NCI-H82 (cell line): Measurements from ENCODE around the gene SLC22A12.

Experiments used
- DNase-seq: peaks from one replicate; lab custom pipeline; 2025; lab: John Stamatoyannopoulos, UW

SLC22A12 gene

DNA sequence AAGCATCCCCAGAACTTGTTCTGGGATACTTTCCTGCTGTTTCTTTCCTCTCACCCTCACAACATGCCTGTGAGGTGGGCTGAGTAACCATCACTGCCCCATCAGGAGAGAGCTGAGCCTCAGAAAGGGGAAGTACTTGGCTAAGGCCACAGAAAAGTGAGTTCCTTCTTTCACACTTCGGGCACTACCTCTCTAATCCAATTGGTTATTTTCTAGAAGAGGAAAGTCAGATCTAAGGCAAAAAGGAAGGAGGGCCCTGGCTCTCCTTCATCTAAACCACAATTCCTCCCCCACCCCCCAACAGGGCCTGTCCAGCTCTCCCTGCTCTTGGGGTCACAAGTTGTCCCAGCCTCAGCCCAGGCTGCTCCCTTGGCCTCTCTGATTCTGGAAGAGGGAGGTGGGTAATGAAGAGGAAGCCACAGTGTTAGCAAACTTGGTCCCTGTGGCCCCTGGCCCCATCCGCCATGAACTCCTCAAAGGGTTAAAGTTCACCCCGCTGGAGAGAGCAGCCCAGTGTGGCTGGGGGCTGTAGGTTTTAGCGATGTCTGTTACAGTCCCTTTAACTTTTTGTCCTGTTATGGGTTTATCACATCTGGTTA lies 34.0 kb downstream of the SLC22A12 start:
- DNase-seq: no peak

DNA sequence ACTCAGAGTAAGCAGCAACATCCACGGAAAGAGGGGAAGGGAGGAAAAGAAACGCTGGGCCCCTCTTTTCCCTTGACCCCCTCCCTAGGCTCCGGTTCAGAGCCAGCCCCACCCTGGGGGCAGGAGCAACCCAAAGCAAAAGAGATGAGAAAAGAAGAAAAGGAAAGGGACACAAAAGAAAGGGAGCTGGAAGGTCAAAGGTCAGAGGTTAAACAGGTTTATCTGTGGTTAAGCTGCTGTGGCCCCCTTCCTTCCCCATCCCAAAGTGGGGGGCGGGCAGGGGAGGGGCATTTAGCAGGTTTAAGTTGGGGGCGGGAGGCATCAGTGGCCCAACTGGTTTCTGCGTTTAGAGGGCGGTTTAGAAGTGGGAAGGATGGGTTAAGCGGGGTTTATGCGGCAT lies 35.6 kb downstream of the SLC22A12 start:
- DNase-seq: no peak

DNA sequence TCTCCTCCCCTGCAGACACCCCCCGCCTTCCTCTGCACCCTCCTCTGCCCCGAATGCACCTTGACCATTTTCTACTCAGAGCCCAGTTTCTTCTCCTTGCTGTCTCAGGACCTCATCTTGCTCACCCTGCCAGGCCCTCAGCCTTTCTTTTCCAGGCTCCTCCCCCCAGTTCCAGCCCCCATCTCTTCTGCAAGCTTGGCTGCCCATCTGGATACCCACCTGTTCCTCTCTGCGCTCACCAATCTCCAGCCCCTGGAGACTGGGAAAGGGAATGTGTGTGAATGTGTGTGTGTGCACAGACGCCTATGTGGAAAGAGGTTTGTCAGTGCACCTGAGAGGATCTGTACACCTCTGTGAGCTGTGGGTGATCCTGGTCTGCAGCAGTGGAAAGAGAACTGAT lies 36.4 kb downstream of the SLC22A12 start:
- DNase-seq: peak; percentile 89

DNA sequence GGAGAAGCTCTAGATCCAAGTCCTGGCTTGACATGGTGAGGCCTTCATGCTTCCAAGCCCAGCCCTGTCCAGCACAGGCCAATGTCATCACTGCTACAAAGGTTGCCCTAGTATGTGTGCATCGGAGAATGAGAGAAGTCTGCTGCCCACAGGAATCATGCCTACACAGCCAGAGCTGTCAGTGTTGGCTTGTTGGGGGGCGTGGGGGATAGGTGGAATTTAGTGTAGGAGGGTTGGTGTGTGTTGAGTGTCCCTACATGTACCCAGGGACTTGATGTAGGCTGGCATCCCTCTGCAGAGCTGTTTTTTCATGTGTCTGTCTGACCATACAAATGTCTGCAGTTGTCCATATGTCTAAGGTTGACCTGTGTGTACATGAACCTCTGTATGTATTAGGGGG lies 37.6 kb downstream of the SLC22A12 start:
- DNase-seq: no peak

DNA sequence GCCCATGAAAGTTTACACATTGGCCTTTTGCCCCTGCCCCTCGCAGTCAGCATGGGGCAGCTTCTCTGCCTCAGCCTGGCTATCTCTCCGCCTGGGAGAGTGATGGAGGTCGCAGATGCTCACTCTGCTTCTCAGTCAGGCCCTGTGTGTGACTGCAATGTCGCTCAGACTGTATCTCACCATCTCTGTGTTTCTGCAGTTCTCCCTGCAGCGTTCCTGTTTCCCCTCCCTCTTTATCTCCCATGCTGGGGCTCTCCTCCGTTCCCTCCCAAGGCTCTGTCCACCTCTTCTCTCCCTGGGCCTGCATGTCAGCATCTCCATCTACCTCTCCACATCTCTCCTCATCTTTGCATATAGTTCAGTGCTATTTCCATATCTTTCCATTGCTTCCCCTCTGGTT lies 38.1 kb downstream of the SLC22A12 start:
- no peak for DNase-seq

DNA sequence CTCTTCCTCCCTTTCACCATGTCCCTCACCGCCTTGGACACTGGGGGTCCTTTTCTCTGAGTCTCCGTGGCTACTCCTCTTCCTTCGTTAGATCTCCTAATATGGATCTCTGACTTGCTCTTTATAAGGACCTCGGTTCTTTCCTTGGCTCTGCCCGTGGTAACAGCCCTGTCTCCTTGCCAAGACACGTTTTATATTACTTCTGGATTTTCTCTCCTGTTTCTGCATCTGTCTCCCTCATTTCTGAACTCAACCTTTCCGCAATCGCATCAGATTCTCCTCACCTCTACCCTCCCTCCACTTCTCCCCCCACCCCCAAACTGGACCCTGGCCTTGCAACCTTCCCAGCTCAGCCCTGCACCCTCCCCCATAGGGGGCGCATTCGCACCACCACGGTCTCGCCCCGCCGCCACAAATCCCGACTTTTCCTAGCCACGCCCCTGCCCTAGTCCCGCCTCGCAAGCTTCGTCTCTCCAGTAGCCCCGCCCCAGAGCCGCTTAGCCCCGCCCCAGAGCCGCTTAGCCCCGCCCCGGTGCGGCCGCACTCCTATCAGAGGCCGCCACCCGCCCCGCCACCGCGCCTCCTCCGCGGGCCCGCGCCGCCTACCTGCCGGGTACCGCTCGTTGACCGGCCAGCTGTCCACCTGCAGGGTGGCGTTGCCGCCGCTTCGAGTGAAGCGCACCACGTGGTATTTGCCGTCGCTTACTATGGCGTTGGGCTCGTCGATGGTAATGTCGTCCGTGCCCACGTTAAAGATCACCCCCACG lies 39.0 kb downstream of the SLC22A12 start:
- DNase-seq: no peak

DNA sequence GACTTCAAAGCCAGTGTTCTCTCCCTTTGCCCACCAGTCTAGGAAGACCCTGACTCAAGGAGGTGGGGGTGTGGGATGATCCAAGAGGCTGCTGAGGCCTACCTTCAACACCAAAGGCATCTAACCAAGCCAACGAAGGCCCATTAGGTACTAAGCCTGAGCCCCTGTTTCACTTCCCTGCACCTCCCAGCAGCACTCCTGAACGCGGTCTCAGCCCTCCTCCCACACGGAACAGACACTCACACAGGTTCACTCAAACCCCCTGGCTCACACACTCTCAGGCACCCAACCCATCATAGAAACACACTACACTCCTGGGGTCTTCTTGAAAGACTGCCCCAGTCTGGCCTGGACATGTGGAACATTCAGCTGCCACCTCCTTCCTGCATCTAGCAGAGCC lies 40.7 kb downstream of the SLC22A12 start:
- DNase-seq: no peak

DNA sequence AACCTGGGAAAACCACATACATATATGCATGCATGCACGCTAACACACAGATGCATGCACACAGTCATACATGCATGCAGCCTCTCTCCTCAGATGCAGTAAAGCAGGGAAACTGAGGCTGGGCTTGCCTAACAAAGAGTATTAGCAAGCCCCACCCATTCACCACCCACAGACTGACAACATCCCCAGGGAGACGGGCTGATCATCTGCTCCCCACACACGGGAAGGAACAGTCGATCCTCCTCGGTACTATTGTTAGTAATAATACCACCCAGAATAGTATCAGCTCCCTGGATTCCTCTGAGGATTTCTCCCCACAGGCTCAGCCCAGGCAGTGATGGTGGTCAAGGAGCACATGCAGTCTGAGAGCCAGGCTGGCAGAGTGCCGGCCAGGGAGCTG lies 41.2 kb downstream of the SLC22A12 start:
- DNase-seq: no peak

DNA sequence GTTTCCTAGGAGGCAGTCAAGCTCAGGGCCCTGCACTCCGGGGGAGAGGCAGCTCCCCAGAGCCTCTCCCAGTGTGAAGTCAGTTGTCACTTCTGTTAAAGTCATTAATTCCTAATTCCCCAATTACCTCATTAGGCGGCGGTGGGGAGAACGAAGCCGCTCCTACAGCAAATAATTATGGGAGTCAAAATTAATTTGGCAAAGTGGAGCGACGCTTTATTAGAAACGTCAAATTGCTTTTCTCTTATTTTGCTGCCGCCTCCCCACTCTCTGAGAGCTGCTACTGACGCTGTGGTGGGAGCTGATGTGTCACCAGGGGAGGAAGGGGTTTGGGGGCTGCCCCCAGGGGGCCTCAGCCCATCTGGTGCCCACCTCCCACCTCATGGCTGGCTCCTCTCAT lies 41.6 kb downstream of the SLC22A12 start:
- no peak for DNase-seq

DNA sequence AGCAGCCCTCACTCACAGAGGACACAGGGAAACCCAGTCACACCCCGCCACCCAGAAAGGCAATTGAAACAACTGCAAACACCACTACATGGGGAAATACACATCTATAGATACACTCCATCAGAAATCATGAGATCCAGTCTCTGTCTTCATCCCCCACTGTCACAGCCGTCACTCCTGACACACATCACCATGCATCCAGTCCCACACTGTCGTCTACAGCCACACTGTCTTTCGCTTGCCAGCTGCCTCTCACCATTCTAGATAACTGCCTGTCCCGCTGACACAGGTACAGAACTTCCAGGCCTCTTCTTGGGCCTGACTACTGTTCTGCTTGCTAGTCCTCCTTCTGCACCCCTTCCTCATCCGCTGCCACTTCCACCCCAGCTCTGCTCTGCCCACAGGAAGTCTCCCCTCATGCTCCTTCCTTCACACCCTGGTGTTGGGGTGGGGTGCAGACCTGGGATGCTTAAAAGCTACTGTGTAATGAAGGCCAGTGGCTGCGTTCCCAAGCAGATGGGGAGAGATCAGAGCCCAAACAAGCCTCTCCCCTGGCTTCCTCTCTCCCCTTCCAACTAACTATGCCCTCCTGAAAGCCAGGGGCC lies 42.6 kb downstream of the SLC22A12 start:
- no peak for DNase-seq

DNA sequence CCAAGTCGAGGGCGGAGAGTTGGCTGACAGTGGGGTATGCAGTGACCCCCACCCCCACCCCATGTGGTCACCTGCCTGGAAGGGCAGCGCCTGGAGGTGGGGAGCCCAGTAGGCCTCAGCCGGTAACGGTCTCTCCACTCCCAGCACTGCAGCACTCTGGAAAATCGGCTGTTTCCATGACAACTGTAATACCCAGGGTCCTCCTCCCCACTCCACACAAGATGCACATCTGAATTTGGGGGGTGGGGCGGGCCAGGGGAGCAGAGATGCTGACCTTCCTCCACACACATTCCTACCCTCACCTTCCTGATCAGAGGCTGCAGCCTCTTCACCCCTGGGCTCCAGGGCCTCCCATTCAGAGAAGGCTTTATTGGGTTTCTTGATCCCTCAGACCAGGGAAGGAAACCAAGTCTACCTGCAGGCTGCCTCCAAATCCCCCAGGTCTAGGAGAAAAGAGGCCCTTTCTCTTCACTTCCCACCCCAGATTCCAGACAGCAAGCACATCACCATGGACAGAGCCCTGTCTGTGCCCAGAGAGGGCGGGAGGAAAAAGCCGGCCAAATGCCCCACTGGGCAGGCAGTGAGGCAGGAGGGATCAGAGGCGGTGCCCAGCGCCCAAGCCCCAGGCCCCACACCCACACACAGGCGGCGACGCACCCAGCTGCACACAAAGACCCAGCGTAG lies 46.5 kb downstream of the SLC22A12 start:
- DNase-seq: no peak

DNA sequence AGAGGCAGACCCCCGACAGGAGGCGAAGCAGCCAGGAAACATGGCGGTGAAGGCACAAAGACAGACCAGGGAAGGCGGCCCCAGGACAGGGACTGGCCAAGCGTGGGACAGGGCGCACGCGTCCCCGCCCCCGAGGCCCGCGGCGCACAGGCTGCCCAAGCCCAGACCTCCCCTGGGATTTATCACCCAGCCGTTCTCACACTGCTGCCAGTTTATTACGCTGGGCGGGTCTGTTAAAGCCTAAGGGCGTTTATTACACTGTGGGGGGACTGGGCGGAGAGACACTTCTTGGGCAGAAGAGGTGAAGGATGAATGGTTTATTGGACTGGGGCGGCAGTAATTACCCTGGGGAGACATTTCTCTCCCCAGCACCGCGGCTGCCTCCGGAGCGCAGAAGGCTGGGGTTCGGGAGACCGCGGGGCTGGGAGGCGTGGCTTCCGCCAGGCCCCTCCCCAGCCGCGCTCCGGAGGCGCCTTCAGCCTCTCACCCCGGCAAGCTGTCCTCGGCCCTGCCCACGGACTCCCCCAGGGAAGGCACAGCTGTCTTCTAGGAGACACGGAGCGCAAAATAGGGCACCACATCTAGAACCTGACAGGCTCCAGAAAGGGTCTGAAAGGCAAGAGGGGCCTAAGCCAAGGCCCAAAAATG lies 47.1 kb downstream of the SLC22A12 start:
- peak; percentile 86 for DNase-seq

DNA sequence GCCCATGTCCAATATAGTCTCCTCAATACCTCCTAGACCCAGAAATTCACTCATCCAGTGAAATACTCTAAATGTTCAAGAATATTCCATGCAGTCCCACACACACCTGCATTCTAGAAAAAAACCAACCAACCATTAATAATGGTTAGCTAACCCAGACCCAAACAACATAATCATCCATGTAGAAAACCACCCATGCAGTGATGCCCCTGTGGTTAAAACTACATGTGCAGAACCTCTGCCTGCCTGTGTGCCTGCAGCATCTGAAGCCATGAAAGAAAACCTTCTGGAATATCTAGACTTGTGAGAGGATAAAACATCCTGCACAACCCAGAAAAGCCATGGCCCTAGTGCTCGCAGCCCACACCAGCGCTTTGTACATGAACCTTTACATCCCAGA lies 47.8 kb downstream of the SLC22A12 start:
- DNase-seq: no peak

DNA sequence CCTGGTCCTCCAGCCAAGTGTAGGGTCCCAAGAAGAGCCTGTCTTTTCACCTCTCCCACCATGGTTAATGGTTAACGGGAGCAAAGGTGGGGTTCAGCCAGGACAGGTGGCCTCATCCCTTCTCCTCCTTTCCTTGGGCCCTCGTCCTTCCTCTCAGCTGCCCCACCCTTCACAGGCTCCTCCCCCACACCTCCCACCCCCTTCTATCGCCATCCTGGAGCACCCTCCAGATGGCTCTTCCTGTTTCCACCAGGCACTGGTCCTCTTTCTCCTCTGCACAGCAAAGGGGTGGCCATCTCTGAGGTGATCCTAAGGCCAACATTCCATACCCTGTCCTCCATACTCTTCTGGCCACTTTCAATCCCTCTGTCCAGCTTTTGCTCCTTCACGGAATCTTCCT lies 48.9 kb downstream of the SLC22A12 start:
- no peak for DNase-seq

DNA sequence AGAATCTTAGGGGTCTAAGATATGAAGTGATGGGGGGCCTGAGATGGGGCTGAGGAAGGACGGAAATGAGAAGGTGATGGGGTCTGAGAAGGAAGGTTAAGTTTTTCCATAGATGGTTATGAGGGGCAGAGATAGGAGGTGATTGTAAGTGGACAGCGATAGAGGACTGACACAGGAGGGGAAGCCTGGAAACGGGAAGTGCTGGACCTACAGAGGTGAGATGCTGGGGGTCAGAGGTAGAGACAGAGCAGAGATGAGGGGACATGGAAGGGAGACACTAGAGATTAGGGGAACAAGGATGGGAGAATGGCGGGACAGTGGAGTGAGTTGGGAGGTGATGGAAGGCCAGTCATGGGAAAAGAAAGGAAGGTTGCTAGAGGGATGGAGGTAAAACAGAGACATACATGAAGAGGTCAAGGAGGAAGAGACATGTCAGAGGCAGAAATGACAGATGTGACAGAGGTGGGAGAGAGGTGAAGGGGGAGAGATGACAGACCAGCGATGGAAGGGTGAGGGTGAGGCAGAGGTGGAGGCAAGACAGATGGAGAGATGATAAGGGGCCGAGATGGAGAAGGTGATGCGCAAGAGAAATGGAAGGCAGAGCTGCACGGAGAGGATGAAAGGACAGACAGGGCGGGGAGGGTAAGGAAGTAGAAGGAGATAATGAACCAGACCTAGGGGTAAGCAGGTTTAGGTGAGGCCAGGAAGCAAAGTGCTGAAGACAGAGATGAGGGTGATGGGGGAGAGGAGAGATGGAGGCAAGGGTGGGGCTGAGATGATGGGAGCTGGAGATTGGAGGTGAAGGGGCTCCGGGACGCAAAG lies 50.8 kb downstream of the SLC22A12 start:
- DNase-seq: no peak

DNA sequence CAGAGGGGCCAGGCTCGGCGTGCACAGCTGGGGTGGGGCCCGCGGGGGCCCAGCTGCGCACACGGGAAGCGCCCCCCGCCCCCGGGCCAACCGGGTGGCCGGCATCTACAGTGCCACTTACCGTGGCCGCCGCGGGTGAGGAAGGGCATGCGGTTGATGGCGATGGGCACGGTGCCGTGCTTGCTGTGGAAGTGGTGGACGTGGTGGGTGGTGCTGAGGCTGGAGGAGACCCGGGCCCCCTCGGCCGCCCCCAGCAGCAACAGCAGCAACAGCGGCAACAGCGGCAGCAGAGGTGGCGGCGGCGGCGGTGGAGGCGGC lies 51.4 kb downstream of the SLC22A12 start:
- no peak for DNase-seq

DNA sequence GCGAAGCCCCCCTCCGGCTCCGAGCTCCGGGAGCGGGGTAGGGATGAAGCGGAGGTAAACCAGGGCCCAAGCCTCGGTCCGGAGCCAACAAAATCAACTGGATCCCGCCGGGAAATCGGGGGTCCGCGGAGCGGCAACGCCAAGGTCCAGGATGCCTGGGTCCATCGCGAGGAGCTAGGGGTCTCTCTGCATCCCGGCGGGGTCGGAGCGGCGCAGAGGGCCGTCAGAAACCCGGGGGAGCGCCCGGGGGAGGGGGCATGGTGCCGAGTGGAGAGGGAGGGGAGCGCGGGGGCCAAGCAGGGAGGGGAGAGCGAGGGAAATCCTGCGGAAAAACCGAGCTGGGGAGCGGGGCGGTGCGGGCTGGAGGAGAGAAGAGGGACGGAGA lies 51.8 kb downstream of the SLC22A12 start:
- no peak for DNase-seq

DNA sequence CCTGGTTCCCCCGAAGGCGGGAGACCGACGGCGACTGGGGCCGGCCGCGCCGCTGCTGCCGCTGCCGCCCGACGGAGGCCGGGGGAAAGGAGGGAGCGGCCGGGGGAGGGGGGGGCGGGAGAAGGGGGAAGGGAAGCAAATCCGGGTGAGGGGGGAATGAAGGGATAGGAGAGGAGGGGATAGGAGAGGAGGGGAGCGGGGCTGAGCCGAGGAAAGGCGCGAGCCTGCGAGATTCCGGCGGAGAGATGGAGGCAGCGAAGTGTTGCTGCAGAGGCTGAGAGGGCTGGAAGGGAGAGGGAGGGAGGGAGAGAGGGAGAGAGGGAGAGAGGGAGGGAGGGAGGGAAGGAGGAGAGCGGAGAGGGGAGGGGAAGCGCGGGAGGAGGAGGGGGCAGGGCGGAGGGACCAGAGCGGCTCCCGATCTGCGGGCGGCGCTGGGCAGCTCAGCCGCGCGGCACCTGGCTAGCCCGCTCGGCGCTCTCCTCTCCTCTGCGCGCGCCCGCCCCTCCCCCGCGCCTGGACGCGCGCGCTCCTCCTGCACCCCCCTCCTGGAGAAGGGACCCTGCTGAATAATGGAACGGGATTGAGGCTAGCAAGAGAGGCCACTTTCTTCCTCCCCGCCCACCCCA lies 52.3 kb downstream of the SLC22A12 start:
- peak; percentile 91 for DNase-seq

DNA sequence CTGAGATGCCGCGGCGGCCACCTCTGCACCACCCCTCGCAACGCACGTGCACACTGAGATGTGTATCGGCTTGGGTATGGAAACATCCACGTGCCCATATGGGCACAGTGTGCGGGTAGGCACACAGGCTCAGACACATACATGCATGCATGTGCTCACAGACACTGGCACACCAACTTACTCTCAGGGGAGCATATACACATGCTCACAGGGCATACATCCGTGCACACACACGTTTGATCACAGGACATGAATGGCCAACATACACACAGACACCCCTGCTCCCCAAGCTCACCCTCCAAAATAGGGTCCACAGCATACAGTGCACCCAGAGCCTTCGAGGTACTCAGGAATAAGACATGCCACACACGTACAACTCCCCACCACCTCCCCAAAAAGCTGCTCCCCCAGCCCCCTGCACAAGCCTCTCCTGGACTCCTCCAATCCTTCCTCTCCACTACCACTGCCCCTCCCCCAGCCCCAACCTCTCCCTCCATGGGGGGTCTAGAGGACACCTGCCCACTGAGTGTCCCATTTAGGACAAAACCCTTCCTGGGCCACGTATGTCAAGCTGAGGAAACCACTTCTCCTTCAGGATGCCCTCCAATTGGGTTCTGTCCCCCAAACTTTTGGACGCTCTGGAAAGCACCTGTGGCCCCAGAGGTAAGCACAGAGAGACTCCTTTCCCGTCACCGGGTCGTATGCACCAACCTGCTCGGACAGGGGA lies 53.1 kb downstream of the SLC22A12 start:
- DNase-seq: peak; percentile 52

DNA sequence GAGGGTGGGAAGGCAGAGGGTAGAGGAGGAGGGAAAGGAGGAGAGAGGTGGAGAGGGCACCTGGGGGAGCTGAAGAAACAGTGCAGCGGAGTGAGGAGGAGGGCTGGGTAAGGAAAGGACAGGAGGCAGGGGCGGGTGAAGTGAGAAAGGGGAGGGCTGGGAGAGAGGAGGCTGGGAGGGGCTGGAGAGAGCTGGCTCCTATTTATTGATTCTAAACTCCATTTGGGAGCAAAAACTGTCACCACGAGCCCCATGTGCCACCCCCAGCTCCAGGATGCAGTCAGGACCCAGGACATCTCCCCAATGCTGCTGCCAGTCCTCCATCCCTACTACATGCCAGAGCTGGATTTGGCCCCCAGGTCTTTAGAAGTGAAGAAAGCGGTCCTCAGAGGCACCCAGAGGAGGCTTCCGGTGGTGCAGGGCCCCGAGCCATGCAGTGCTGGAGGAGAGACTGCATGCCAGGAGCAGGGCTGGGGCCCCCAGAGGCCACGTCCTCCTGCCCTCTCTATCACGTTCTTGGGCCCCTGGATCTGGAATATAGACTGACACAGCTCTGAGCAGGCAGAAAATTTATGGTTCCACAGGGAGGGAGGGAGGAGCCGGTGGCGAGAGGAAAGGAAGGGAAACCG lies 53.7 kb downstream of the SLC22A12 start:
- DNase-seq: peak; percentile 55
